HPDE6-E6E7 (cell line): ENCODE results near the gene SPOCD1.

ENCODE experiments used
- DNase-seq: peaks from one replicate; pipeline ENCODE4 v3.0.0; 2011; ENCODE audit warnings: missing footprints; ENCODE audit errors: extremely low spot score

The SPOCD1 gene

DNA sequence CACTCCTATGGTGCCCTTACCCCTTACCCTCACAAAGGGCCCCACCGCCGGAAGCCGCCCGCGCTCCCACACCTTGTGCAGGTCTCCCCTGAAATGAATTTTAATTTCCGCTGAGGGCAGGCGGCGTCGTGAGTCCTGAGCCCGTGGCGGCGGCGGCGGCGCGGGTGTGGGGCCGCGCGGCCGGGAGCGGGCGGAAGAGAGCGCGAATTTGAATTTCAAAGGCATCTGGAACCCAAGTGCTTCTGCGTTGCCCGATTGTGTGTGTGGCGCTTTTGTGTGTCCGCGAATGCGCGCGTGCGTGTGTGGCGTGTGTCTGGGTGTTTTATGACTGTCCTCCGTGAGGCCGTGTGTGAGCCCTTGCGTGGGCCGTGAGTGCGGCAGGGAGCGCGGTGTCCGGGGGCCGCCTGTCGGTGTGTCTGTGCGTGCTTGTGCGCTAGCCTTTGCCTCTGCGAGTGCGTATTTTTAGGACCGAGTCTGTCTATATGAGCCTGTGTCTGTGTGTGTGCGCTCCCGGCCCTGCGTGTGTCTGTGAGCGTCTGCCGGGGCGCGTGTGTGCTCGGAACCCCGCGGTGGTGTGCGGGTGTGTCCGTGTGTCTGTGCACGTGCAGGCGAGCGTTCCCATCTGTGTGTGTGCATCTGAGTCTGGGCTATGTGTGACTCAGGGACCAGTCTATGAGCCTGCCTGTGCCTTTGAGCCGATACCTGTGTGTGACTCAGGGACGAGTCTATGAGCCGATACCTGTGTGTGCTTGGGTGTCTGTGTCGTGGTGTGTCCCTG is 43.7 kb downstream of the SPOCD1 start:
- DNase-seq, result peak; percentile 75

DNA sequence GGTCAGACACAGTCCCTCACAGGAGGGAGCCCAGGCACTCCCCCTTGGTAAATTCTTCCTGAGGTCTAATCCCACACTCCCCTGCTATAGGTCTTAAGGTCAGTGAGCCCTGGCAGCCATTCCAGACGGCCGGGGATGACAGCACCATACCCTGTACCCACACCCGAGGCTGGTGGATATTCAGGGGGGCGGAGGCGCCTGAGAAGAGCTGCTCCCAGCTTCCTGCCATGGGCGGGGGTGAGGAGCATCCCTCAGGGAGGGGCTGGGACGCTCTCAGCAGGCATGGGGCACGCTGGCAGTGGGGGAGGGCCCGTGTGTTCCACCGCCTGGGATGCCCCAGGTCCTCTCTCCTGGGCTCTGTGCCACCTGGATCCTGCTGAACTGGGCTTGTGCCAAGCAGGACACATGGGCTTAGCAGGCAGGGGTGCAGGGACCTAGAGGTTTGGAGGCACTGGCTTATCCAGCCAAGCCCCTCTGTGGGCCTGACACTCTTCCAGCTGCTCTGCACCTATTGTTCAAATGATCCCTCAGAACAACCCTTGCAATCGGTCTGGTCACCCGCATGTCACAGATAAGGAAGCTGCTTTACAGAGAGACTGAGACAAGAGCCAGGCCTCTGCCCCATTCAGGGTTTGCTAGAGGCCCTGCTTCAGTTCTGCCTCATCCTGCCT is 46.0 kb downstream of the SPOCD1 start:
- DNase-seq, result no peak

DNA sequence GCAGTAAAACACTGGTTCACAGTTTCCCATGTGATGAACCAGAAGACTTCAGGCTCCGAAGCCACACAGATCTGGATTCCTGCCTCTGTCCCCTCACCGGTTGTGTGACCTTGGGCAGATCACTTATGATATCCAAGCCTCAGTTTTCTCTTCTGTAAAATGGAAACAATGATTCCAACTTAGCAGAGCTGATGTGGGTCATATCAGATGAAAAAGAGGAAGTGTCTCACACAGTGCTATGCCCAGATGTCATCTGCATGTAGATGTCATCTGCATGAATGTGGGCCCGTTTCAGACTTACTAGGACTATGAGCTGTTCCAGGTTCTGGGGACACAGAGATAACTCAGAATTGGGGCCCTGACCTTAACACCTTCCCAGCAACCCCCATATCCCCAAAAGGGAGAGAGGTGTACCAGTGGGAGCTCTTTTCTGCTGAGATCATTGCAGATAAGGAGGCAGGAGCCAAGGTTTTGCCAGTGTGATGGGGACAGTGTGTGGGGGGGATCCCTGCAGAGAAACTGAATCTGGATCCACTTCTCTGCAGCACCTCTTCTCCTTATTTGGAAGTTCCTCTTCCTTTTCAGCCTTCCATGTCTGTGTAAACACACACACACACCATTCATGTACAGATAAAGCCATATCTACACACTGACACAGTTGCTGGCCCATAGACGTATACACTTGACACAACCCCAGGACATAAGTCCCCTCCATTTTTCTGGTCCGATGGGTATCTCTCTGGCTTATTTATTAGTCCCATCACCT is 46.7 kb downstream of the SPOCD1 start:
- no peak for DNase-seq

DNA sequence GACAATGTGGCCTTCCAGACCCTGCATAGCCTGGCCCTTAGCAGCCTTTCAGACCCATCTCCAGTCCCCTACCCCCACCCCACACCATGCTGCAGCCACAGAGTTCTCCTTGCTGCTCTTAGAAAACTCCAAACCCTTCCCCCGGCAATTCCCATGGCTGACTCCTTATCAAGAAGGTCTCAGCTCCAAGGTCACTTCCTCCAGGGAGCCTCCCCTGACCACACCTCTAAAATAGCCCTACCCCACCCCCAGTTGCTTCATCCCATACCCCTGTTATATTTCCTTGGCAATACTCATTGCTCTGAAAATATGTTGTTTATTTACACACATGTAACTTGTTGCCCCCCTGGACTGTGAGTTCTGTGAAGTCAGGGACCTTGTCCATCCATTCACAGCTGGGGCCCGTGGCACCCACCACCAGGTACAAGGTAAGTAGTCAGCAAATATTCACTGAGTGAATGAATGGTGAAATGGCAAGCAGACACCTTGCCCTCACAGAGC is 47.4 kb downstream of the SPOCD1 start:
- DNase-seq, result no peak

DNA sequence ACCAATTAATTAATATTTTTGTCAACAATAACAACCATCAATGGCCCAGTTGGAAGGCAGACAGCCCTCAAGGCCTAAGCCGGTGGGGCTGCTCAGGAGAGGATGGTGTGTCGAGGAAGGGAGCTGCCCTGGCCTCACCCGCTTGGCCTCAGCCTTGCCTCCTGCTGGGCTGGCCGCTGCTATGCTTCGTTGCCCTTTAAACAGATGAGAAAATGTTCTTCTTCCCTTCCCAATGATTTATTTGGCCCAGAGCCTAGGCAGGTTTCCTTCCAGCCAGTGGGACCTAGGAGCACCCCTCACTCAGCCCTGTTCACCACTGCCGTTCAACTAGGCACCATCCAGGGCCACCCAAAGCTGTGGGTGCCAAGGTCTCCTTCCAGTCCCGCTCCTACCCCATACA is 48.6 kb downstream of the SPOCD1 start:
- no peak for DNase-seq

DNA sequence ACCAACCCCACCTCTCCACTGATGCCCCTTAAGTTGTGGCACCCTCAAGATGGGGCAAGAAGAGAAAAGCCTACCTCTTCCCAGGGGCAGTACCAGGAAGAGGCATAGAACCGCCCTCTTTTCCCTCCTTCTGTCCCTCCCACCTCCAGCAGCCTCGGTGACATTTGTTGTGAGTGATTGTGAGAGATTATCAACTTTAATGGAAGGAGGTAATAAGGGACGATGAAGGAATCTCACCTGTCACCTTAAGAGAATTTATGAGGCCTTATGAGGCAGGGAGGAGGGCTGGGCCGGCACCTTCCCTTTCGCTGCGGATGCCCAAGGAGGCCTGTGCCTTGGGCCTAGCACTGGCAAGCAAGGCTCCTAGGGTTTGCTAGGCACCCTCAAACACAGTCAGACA is 50.3 kb downstream of the SPOCD1 start:
- DNase-seq, result no peak

DNA sequence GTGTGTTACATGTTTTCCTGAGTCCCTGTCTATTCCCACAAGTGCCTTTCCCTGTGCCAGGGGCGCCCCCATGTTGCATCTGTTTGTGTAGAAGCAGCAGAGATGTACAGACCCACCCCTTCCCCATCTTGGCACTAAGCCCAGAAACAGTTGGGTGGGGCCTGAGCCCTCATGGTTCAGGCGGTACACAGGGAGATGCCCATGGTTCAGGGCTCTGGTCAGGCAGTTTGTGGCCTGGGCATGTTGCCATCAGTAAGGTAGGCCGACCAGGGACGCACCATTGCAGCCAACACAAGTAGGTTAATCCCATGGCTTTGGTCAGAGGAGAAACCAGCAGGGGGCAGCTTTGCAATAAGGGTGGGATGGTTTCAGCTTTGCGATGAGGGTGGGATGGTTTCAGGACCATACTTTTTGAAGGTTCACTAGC is 50.8 kb downstream of the SPOCD1 start:
- no peak for DNase-seq

DNA sequence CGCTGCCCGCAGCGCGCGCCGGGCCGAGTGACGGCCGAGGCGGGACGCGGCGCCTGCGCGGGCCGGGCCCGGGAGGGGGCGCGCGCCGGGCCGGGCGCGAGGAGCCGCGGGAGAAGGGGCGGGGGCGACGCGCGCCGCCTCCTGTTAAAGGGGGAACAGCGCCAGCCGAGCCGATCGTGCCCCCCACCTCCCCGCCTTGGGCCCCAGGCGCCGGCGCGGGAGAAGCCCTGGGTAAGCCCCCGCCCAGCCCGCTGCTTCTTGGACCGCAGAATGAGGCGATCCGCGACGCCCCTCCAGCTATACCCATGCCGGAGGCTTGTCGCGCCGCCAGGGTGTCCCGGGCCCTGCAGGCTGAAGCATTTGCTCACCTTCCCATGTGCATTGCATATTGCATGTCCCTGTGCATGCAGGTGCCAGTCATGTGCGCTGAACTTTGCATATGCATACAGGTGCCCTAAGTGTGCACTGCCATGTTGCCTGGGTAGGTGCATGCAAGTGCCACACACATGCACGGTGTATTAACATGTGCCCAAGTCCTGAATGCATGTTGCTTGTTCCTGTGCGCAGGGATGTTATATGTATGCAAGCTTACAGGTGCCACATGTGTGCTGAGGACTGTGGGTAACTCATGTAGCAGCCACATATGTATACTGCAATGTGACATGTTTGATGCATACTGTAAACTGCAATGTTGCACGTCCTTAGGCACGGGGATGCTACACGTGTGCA is 51.3 kb downstream of the SPOCD1 start, which contains the start of gene ADGRB2:
ADGRB2 (minus strand) TSS at position 29 of the 729 bp plus-strand sequence. CDS start 7,119 bp downstream, outside the sequence.
- DNase-seq, result no peak

DNA sequence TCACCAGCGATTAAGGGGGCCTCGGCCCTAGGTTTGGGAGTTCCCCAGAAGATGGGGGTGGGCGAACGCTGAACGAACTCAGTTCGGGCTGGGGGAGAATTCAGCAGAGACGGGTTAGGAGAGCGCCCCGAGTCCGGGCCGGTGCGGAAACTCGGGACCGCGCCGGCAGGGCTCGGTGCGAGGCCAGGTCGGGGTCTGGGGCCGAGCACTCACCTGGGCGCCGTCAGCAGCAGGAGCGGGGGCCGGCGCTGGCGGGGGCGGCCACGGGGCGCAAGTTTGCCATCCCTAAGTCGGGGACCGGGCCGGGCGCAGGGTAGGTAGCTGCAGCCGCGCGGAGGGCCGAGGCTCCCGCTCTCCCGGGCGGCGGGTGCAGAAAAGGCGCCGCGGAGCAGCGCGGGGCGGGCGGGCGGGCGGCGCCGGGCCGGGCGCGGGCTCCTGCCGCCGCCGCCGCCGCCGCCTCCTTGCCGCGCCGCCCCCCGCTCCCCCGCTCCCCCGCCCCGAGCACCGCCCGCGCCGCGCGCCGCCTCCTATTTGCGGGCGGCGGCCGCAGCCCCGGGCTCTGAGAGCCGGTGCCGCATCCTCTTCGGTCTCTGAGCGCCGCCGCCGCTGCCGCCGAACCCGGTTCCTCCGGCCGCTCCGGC is 52.0 kb downstream of the SPOCD1 start:
- DNase-seq, result no peak

DNA sequence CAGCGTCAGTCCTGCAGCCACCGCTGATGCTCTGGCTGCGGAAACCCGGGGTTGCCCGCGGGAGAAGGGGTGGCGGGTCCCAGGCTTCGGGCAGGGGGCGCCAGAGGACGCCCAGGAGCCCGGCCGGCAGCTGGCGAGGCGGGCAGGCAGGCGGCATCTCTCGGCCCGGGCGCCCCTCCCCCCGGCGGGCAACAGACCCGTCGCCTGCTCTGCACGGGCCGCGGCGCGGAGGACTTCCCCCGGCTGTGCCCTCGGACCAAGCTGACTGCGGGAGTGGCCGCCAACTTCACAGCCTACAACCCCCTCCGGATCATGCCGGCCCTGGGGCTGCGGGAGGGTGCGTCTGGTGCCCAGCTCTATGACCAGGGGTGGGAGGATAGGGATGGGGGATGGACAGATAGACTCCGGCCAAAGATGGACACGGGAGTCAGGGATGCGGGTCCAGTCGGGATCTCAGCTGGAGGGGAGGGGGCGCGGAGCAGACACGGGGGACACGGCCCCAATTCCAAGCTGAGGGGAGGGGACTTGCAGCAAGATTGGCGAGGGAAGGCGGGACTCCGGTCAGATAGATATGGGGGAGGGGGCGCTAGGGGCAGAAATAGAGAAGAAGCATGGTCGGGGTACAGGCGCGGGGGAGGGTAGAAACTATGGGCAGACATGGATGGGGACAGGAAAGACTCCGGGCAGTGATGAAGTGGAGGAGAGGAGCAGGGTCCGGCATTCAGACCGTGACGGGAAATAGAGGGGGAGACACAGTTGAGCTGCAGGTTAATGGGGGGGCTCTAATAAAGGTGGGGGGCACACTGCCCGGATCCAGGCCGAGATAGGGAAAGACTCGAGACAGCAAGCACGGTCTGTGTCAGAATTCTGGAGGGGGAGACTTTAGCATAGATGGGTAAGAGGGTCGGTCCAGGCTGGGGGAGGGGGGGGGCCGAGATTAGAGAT is 52.8 kb downstream of the SPOCD1 start:
- peak; percentile 78 for DNase-seq

DNA sequence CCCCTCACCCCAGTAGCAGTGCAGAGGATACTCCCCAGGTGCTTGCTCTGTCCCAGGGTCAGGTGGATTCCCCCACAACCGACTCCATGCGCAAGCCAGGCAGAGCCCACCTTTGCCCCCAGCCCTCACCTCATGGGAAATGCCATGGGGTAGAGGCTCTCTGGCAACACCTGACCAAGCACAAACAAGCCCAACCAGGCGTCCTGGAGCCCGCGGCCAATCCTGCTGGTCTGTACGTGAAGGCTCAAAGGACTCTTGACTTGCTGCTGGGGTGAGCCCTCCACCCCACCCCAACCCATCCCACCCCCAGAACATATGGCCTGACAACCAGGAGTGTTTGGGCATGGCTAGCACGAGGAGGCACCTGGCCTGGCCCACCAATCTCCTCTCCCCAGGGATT is 53.5 kb downstream of the SPOCD1 start:
- no peak for DNase-seq

DNA sequence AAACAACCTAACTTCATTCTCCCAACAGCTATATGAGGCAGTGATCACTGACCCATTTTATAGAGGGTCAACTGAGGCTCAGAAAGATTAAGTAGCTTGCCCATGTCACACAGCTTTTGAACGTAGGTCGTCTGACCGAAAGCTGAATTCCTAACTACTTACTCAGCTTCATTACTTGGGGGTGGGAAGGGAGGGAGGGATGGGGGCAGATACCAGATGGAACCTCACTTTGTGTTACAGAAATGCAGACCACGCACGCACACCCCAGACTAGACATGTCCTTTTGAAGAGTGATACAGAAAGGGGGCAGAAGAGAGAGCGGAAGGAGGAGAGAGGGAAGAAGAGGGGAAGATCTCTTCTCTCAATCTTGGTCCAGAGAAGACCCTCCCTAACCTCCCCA is 53.9 kb downstream of the SPOCD1 start:
- no peak for DNase-seq

DNA sequence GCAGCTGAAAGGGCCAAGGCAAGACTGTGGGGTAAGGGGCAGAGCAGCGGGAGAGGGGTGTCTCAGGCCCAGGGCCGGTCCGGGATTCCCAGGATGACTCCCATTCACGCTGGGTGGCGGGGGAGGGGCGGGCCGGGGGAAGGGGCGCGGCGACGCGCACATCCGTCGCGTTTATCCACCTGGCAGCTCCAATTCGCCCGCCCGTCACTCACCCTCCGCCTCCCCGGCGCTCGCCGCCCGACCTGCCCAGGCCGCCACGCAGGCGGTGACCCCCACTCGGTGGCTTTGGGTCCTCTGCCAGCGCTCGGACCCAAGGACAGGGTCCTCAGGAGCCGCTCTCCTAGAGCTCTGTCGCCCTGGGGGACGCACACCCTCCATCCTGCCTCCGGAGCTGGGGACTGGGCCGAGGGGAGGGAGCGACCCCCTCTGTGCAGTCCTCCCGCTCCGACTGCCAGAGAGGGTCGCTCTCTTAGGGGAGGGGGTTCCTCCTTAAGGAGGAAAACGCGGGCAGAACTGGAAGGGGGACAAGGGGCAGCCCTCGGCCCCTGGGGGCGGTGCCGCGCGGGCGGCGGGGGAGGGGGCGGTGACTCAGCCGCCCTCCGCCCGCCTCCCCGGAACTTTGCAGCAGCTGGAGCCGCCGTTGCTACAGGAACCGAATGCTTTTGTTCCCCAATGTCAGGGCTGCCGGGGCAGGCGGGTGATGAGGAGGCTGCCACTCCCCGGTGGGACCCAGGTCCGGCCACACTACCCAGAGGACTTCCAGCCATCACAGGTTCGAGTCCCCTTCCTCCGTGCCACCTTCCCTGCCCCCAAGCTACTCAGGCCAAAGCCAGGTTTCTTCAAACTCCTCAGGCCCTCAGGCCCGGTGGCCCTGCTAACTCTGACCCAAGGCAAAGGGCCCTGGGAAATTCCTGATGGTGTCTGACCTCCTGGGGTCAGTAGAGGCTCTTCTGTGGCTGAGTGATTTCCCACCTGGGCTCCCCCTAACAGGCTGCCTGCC is 55.1 kb downstream of the SPOCD1 start:
- no peak for DNase-seq

DNA sequence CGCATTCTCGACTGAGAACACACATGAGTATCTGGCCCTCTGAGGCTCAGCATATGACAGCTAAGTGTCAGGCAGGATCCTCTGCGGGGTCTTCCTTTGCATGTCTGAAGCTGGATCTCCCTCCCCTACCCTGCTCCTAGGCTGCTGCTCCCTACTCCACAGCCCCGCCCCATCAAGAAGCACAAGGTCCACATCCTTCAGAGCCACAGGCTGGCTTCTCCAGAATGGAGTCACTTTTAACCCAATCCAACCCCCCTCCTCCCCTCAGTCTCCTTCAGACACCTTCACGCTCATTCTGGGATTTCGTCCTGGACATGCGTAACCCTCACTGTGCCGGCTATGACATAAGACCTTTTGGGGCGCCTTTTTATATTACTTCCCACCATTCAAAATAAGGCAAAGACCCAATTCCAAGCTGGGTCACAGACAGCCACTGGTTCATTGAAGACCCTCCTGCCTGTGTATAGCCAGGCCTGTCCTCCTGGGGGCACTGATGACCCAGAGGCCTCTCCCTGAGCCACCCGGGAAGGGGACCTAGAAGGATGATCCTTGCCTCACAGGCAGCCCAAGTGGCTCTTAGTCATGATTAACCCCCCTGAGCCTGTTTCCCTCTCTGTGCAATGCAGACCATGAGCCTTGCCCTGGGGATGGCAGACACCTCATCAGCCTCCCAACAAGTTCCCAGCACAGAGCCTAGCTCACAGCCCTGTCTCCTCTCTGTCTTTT is 56.4 kb downstream of the SPOCD1 start:
- DNase-seq, result no peak

DNA sequence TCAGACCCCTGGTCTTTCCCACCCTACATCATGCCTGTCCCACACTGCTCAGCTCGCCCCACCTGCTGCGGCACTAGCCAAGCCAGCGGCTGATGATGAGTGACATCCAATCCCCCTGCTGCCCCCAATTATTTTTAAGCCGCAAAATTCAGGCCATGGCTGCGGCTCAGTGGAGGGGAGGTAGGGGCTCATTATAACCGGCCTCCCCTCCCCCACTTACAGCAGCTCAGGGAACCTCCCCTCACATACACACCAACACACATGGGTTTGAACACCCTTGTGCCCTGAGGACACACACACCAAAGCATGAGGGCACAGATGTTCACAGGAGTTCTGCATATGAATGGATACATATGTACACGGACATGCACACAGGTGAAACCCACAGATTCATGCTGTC is 57.0 kb downstream of the SPOCD1 start:
- no peak for DNase-seq

DNA sequence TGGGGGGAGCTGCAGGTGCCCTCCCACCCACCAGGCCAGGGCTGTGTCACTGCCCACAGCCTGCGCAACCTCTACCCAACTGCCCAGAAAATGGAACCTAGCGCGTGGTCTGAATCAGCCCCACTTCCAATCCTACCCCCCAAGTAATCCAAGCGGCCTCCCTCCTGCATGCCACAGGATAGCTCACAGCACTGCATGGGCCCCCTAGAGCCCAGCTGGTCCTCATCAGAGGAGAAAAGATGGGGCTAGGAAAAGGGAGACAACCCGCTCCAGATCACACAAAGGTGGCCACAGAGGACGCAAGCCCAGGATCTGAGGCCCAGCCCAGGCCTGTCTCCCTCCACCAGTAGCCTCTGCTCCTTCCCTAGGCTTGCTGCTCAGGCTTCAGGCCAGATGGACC is 57.8 kb downstream of the SPOCD1 start:
- no peak for DNase-seq

DNA sequence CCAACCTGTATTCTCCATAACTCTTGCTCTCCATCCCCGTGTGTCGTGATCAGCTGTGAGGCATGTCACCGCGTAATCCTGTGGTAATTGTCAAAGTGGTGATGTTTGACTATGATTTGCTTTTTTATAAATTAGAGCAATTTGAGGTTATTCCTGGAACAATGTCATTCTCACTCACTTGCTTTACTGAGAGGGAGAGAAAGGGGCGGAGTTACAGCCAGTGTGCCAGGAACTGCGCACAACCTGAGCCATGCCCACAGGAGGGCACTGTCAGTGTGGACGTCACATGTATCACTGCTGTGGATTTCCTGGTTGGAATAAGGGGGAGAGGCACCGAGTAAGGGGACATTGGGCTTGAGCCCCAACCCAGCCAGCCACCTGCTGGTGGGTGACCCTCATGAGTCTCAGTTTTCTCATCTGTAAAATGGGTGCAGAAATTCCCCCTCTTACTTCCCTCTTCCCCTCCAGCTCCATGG is 58.6 kb downstream of the SPOCD1 start:
- DNase-seq, result no peak

DNA sequence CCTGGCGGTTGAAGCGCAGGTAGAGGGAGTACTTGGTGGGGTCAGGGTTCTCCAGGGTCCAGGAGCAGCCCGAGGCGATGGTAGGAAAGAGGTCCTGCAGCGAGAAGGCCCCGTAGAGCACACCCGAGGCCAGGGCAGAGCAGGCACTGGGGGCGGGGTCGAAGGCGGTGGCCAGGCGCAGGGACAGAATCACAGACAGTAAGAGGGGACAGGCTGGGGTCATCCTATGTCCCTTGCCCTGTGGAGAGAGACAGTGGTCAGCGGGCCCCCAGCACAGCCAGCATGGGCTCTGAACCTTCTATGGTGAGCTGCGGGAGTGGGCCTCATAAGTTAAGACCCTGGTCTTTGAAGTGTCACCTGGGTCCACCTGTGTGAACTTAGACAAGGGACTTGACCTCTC is 59.2 kb downstream of the SPOCD1 start:
- no peak for DNase-seq
